ENCODE results near the gene ANAPC2.

DNA sequence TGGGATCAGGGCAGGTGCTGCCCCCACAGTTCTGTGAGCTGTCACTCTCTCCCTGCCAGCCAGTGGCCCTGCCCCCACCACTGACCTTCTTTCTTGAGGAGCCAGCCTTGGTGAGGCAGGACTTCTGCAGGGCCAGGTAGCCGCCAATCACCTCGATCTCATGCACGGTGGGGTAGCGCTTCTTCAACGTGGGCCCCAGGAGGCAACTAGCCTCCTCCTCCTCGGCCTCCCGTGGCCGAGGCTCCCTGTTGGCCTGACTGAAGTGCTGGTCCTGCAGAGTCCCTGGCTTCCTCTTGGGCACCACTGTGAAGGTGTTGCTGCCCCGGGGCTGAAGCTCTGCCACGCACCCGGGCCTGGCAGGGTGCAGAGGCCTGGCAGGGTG is 10.5 kb upstream of the ANAPC2 start:
- TF ChIP-seq CTCF (IDR thresholded peaks at IDR 0.05): no peak
- no peak for TF ChIP-seq ZFX (IDR thresholded peaks at IDR 0.05; ENCODE audit: borderline replicate concordance)

Data from 22Rv1 (cell line).